Measurements from ENCODE around the gene SP5.
A peak's percentile ranks its signal among the peaks of the same experiment; 100 is the strongest.
"Not testable (repeated sequence)": the region's sequence is repeated elsewhere in the genome, so short reads cannot be mapped to it uniquely, and the experiment has no call there.

The SP5 gene

GRCh38 chr2:170740660-170741059, 25.5 kb downstream of the SP5 start:
- DNase-seq = no peak

GRCh38 chr2:170742000-170742399, 26.9 kb downstream of the SP5 start:
- no peak for DNase-seq

- DNase-seq = peak; percentile 25
These were observed 27.9 kb downstream of the SP5 start for GRCh38 chr2:170742896-170743529.

GRCh38 chr2:170743530-170744239, 28.5 kb downstream of the SP5 start:
- no peak for DNase-seq

GRCh38 chr2:170744248-170745002, 29.3 kb downstream of the SP5 start:
- no peak for DNase-seq

- DNase-seq = no peak
These were observed 30.2 kb downstream of the SP5 start for GRCh38 chr2:170745305-170745704.

GRCh38 chr2:170747921-170748320, 32.8 kb downstream of the SP5 start:
- DNase-seq = no peak

- not testable (repeated sequence) for DNase-seq
These were observed 36.4 kb downstream of the SP5 start for GRCh38 chr2:170751555-170751954.

- no peak for DNase-seq
These were observed 46.4 kb downstream of the SP5 start for GRCh38 chr2:170761572-170761971.

- no peak for DNase-seq
These were observed 47.6 kb downstream of the SP5 start for GRCh38 chr2:170762760-170763159.

GRCh38 chr2:170763232-170763631, 48.1 kb downstream of the SP5 start:
- DNase-seq = no peak

GRCh38 chr2:170764880-170765261, 49.7 kb downstream of the SP5 start:
- DNase-seq = no peak

- no peak for DNase-seq
These were observed 51.6 kb downstream of the SP5 start for GRCh38 chr2:170766693-170767092.
